D721Med (cell line): ENCODE results near the gene ZDHHC14.
"Not testable (repeated sequence)": the region's sequence is repeated elsewhere in the genome, so short reads cannot be mapped to it uniquely, and the experiment has no call there.

Experiments
- DNase-seq: peaks from one replicate; pipeline ENCODE4 v3.0.0; 2011; ENCODE audit warnings: low spot score; ENCODE audit not compliant: insufficient read length
- FAIRE-seq: peaks from 2 replicates; lab custom pipeline; 2011; peaks lifted over from hg19 to GRCh38; lab: Jason Lieb, UNC
- CTCF ChIP-seq: IDR thresholded peaks from 2 replicates; pipeline ENCODE4 v1.5.1; 2012; ENCODE audit warnings: mild to moderate bottlenecking, control low read depth; ENCODE audit not compliant: insufficient read depth; ENCODE audit errors: missing control alignments

Gene ZDHHC14

GRCh38 chr6:157559201-157559756 is 178.3 kb downstream of the ZDHHC14 start:
- TF ChIP-seq CTCF = no peak
- DNase-seq (no peak), FAIRE-seq (no peak)

GRCh38 chr6:157560063-157560462 is 179.1 kb downstream of the ZDHHC14 start:
- not testable (repeated sequence) for DNase-seq, FAIRE-seq

- no peak for TF ChIP-seq CTCF
- FAIRE-seq (no peak), DNase-seq (no peak)
Observed at GRCh38 chr6:157560691-157561413, 179.9 kb downstream of the ZDHHC14 start.

- no peak for TF ChIP-seq CTCF
- FAIRE-seq (no peak), DNase-seq (no peak)
Observed at GRCh38 chr6:157561414-157561790, 180.4 kb downstream of the ZDHHC14 start.

- no peak for FAIRE-seq
- no peak for DNase-seq
- TF ChIP-seq CTCF = no peak
Observed at GRCh38 chr6:157561929-157562810, 181.2 kb downstream of the ZDHHC14 start.

GRCh38 chr6:157562997-157563396 is 182.0 kb downstream of the ZDHHC14 start:
- no peak for TF ChIP-seq CTCF
- FAIRE-seq = no peak
- DNase-seq = no peak

- DNase-seq (no peak), FAIRE-seq (no peak)
- no peak for TF ChIP-seq CTCF
Observed at GRCh38 chr6:157563611-157564284, 182.8 kb downstream of the ZDHHC14 start.
